Measurements from ENCODE around the gene DDX56. TPM values are rescaled to one million over a fixed set of nuclear protein-coding genes. Genes with fewer than 3 reads are reported as not detected.

DDX56 gene
- total RNA-seq, 1 experiment from 2014 or later, result 119 TPM

DNA sequence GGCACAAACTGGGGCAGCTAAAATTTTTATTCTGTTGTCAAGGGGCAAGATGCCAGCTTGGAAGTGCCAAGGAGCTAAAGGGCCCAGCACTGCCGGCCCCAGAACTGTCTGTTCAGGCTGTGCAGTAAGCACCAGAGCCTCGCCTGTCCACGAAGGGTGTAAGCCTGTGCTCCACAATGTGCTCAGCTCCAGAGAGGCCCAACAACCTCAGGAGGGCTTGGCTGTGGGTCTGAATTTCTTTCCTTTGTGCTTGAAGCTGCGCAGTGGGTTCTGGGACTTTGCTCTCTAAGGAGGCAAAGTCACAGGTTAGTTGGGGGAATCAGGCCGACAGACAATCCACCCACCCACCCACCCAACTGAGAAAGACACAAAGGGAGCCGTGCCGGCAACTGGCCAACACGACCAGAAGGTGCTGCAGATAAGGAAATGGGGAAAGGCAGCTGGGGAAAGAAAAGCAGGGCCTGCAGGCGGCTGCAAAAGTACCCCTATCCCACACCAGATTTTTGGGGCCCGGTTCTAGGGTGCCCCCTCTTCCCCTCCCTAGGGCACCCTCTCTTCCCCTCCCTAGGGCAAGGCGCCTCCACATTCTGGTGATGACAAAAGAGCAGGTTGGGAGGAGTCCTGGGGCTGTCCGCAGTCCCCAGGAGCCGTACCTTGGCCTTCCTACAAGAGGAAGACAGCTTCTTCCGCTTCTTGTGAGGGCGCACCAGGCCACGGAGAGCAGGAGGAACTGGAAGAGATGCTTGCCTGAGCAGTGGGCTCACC is 7.7 kb downstream of the DDX56 start:
- no peak overlapping the region for H3K9ac ChIP-seq (ENCODE audit: low read length)
- H3K9me3 ChIP-seq (ENCODE audit: low read length), result no peaks in the 10 kb centered on the region
- H3K27ac ChIP-seq (ENCODE audit: low read length), result no peak overlapping the region
- H3K4me3 ChIP-seq (ENCODE audit: low read length), result no peak overlapping the region
- ATAC-seq, result peak; percentile 42
- H4K20me1 ChIP-seq (ENCODE audit: low read length), result peaks cover 6% of the 10 kb centered on the region; the same call in 1 of the 2 replicates
- peaks cover 16% of the 10 kb centered on the region for H3K4me1 ChIP-seq (ENCODE audit: insufficient read depth, low read length)
- DNase-seq, result no peak
- BruUV-seq (replicated peaks), result no TSS peak
- ChIA-PET CTCF (interaction anchor here (0.7 to 1.2 kb wide), 3 partner anchors 8 to 325 kb away, joined by 3 to 5 read pairs (median 3); partner anchors contain the start of gene DDX56), POLR2A (ENCODE audit: unreplicated experiment) (interaction anchor here (0.6 kb wide), 2 partner anchors 42 to 97 kb away, joined by 4 to 5 read pairs; no protein-coding TSS in a partner anchor)
- no peaks in the 10 kb centered on the region for H3K9me2 ChIP-seq (replicated peaks; ENCODE audit: low read length)
- H3K79me2 ChIP-seq (ENCODE audit: low read length), result peaks cover 15% of the 10 kb centered on the region; the same call in 1 of the 2 replicates
- peaks cover 53% of the 10 kb centered on the region for H3K36me3 ChIP-seq (ENCODE audit: low read depth, low read length)
- H3K27me3 ChIP-seq (ENCODE audit: low read length), result no peaks in the 10 kb centered on the region
- H3F3A ChIP-seq (ENCODE audit: low read length, unreplicated experiment), result no peaks in the 10 kb centered on the region
- H2AFZ ChIP-seq (ENCODE audit: low read length), result no peak overlapping the region
- TF ChIP-seq CTCF (conservative IDR thresholded peaks at IDR 0.05; ENCODE audit: low read depth, low read length) (peak; percentile 9), EZH2 (IDR thresholded peaks at IDR 0.05; ENCODE audit: low read length, unreplicated experiment) (no peak), EZH2phosphoT487 (IDR thresholded peaks at IDR 0.05; ENCODE audit: borderline replicate concordance, low read length) (no peak)
- no peak overlapping the region for H3K4me2 ChIP-seq (ENCODE audit: low read length)
- intact Hi-C loops (cut with micrococcal nuclease), result loop anchor here (1.0 to 5.0 kb wide), 2 partner anchors 79 to 325 kb away; no protein-coding TSS in a partner anchor

- Histone ChIP-seq H3K9ac (ENCODE audit: low read length) (no peak overlapping the region), H3K27ac (ENCODE audit: low read length) (no peak overlapping the region), H3K4me3 (ENCODE audit: low read length) (no peak overlapping the region), H2AFZ (ENCODE audit: low read length) (no peak overlapping the region), H3K4me1 (ENCODE audit: insufficient read depth, low read length) (peaks cover 16% of the 10 kb centered on the region), H3K79me2 (ENCODE audit: low read length) (peaks cover 8% of the 10 kb centered on the region; the same call in 1 of the 2 replicates), H3K4me2 (ENCODE audit: low read length) (no peak overlapping the region), H3K9me2 (replicated peaks; ENCODE audit: low read length) (no peaks in the 10 kb centered on the region), H4K20me1 (ENCODE audit: low read length) (peaks cover 6% of the 10 kb centered on the region; the same call in 1 of the 2 replicates), H3K27me3 (ENCODE audit: low read length) (no peaks in the 10 kb centered on the region), H3K36me3 (ENCODE audit: low read depth, low read length) (peaks cover 46% of the 10 kb centered on the region), H3K9me3 (ENCODE audit: low read length) (no peaks in the 10 kb centered on the region), H3F3A (ENCODE audit: low read length, unreplicated experiment) (no peaks in the 10 kb centered on the region)
- ATAC-seq (peak; percentile 65), DNase-seq (peak; percentile 66)
- intact Hi-C loops (cut with micrococcal nuclease), result loop anchor here (1.0 to 5.0 kb wide), 2 partner anchors 78 to 324 kb away; no protein-coding TSS in a partner anchor
- TF ChIP-seq EZH2 (IDR thresholded peaks at IDR 0.05; ENCODE audit: low read length, unreplicated experiment) (no peak), CTCF (conservative IDR thresholded peaks at IDR 0.05; ENCODE audit: low read depth, low read length) (peak; percentile 89), EZH2phosphoT487 (IDR thresholded peaks at IDR 0.05; ENCODE audit: borderline replicate concordance, low read length) (no peak)
- BruUV-seq (replicated peaks), result no TSS peak
- ChIA-PET POLR2A (ENCODE audit: unreplicated experiment) (interaction anchor here (0.6 to 0.8 kb wide), 3 partner anchors 41 to 1271 kb away, joined by 4 to 5 read pairs (median 5); no protein-coding TSS in a partner anchor), CTCF (interaction anchor here (0.7 to 1.2 kb wide), 4 partner anchors 9 to 324 kb away, joined by 3 to 5 read pairs (median 4); partner anchors contain the start of gene DDX56)
Observed at GRCh38 chr7:44565097-44565794, 8.5 kb downstream of the DDX56 start.
